Loucy (cell line): ENCODE data around the gene ALOX5AP.

ENCODE experiments used
- H2AFZ ChIP-seq: fragments of 200-600 bp; sonication (generic); 2 replicates; pipeline ENCODE4 v1.6.0; 2016; ENCODE audit warnings: antibody characterized with exemption, mild to moderate bottlenecking, low read length, moderate library complexity
- H3F3A ChIP-seq: fragments of 200-600 bp; 2 replicates; pipeline ENCODE4 v1.6.0; 2016; ENCODE audit warnings: antibody characterized with exemption, low read depth, mild to moderate bottlenecking
- H3K27me3 ChIP-seq: fragments of 200-600 bp; sonication (generic); 2 replicates; pipeline ENCODE4 v1.6.1; 2014; ENCODE audit warnings: low read length, mild to moderate bottlenecking; ENCODE audit not compliant: insufficient read depth, poor library complexity, severe bottlenecking
- H3K36me3 ChIP-seq: fragments of 200-600 bp; sonication (generic); 2 replicates; pipeline ENCODE4 v1.6.1; 2016; ENCODE audit warnings: low read length; ENCODE audit not compliant: insufficient read depth
- H3K4me1 ChIP-seq: fragments of 200-600 bp; sonication (generic); 2 replicates; pipeline ENCODE4 v1.5.1; 2014; ENCODE audit warnings: low read length, mild to moderate bottlenecking; ENCODE audit not compliant: insufficient read depth, poor library complexity, severe bottlenecking
- H3K4me2 ChIP-seq: fragments of 200-600 bp; sonication (generic); 2 replicates; pipeline ENCODE4 v1.6.0; 2014; ENCODE audit warnings: antibody characterized with exemption, low read length, low read depth, mild to moderate bottlenecking; ENCODE audit not compliant: poor library complexity, severe bottlenecking
- H3K4me3 ChIP-seq: fragments of 200-600 bp; sonication (generic); 2 replicates; pipeline ENCODE4 v1.5.1; 2014; ENCODE audit warnings: low read length, mild to moderate bottlenecking, mixed read lengths; ENCODE audit not compliant: poor library complexity, severe bottlenecking
- H3K79me2 ChIP-seq: fragments of 200-600 bp; sonication (generic); 2 replicates; pipeline ENCODE4 v1.6.1; 2014; ENCODE audit warnings: low read length; ENCODE audit not compliant: insufficient read depth
- H3K9ac ChIP-seq: fragments of 200-600 bp; sonication (generic); 2 replicates; pipeline ENCODE4 v1.6.0; 2014; ENCODE audit warnings: mild to moderate bottlenecking, low read depth, low read length, moderate library complexity; ENCODE audit not compliant: poor library complexity, severe bottlenecking
- H3K9me2 ChIP-seq: fragments of 200-600 bp; sonication (generic); replicated peaks from 2 replicates; pipeline ENCODE4 v1.6.1; 2016; ENCODE audit warnings: low read depth, low read length, mixed read lengths
- H3K9me3 ChIP-seq: fragments of 200-600 bp; sonication (generic); 2 replicates; pipeline ENCODE4 v1.6.1; 2014; ENCODE audit warnings: mild to moderate bottlenecking, antibody characterized with exemption, low read length, low read depth; ENCODE audit not compliant: insufficient read depth
- H4K20me1 ChIP-seq: fragments of 200-600 bp; sonication (generic); 2 replicates; pipeline ENCODE4 v1.6.0; 2014; ENCODE audit warnings: antibody characterized with exemption, low read length, mild to moderate bottlenecking; ENCODE audit not compliant: insufficient read depth, poor library complexity, severe bottlenecking
- CTCF ChIP-seq: fragments of 200-600 bp; sonication (generic); conservative IDR thresholded peaks from 2 replicates; pipeline ENCODE4 v1.5.1; 2014; ENCODE audit warnings: mild to moderate bottlenecking, antibody characterized with exemption, low read length
- EZH2phosphoT487 ChIP-seq: fragments of 200-600 bp; IDR thresholded peaks from 2 replicates; pipeline ENCODE4 v1.6.1; 2018; ENCODE audit warnings: antibody characterized with exemption, mild to moderate bottlenecking, moderate library complexity, borderline replicate concordance

The ALOX5AP gene

GRCh38 chr13:30710442-30710841 is 24.9 kb upstream of the ALOX5AP start:
- TF ChIP-seq CTCF (no peak), EZH2phosphoT487 (no peak)
- H3K79me2 ChIP-seq = no peaks in the 10 kb centered on the region
- no peaks in the 10 kb centered on the region for H3K36me3 ChIP-seq
- no peaks in the 10 kb centered on the region for H3K27me3 ChIP-seq
- H3K4me2 ChIP-seq = no peak overlapping the region
- no peak overlapping the region for H3K4me3 ChIP-seq
- no peak overlapping the region for H2AFZ ChIP-seq
- no peaks in the 10 kb centered on the region for H3K9me3 ChIP-seq
- H3F3A ChIP-seq = no peaks in the 10 kb centered on the region
- peaks cover 22% of the 10 kb centered on the region for H3K4me1 ChIP-seq
- H3K9ac ChIP-seq = no peak overlapping the region
- H3K9me2 ChIP-seq = no peaks in the 10 kb centered on the region
- H4K20me1 ChIP-seq = no peaks in the 10 kb centered on the region

- Histone ChIP-seq H3K36me3 (no peaks in the 10 kb centered on the region), H3K4me2 (no peak overlapping the region), H3K4me3 (no peak overlapping the region), H3K4me1 (peaks cover 22% of the 10 kb centered on the region), H3K9me2 (no peaks in the 10 kb centered on the region), H3K9ac (no peak overlapping the region), H2AFZ (no peak overlapping the region), H3K79me2 (no peaks in the 10 kb centered on the region), H3F3A (no peaks in the 10 kb centered on the region), H4K20me1 (no peaks in the 10 kb centered on the region), H3K27me3 (no peaks in the 10 kb centered on the region), H3K9me3 (no peaks in the 10 kb centered on the region)
- no peak for TF ChIP-seq CTCF
- TF ChIP-seq EZH2phosphoT487 = no peak
Measured at GRCh38 chr13:30711375-30711774, 24.0 kb upstream of the ALOX5AP start.

DNA sequence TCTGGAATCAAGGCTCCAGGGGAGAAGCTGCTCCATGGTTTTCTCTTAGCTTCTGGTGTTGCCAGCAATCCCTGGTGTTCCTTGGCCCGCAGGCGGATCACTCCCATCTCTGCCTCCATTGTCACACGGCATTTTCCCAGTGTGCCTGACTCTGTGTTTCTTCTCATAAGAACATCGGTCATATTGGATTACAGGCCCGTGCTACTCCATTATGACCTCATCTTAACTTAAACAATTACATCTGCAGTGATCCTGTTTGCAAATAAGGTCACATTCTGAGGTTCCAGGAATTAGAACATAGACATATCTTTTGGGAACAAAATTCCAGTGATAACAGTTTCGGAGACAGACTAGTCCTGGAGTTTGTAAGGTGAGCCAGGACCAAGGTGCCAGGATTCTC is 23.5 kb upstream of the ALOX5AP start:
- H3K9ac ChIP-seq = no peak overlapping the region
- no peak overlapping the region for H3K4me2 ChIP-seq
- peaks cover 22% of the 10 kb centered on the region for H3K4me1 ChIP-seq
- H3K27me3 ChIP-seq = no peaks in the 10 kb centered on the region
- no peak overlapping the region for H3K4me3 ChIP-seq
- no peaks in the 10 kb centered on the region for H3F3A ChIP-seq
- H2AFZ ChIP-seq = no peak overlapping the region
- H3K9me2 ChIP-seq = no peaks in the 10 kb centered on the region
- H3K9me3 ChIP-seq = no peaks in the 10 kb centered on the region
- no peaks in the 10 kb centered on the region for H3K36me3 ChIP-seq
- TF ChIP-seq EZH2phosphoT487 (no peak), CTCF (no peak)
- H4K20me1 ChIP-seq = no peaks in the 10 kb centered on the region
- no peaks in the 10 kb centered on the region for H3K79me2 ChIP-seq
